GM03348 (cell line): ENCODE measurements around the gene ADSL.

Experiments used
- DNase-seq: peaks from one replicate; pipeline ENCODE4 v3.0.0; 2012; ENCODE audit warnings: low spot score

The ADSL gene

DNA sequence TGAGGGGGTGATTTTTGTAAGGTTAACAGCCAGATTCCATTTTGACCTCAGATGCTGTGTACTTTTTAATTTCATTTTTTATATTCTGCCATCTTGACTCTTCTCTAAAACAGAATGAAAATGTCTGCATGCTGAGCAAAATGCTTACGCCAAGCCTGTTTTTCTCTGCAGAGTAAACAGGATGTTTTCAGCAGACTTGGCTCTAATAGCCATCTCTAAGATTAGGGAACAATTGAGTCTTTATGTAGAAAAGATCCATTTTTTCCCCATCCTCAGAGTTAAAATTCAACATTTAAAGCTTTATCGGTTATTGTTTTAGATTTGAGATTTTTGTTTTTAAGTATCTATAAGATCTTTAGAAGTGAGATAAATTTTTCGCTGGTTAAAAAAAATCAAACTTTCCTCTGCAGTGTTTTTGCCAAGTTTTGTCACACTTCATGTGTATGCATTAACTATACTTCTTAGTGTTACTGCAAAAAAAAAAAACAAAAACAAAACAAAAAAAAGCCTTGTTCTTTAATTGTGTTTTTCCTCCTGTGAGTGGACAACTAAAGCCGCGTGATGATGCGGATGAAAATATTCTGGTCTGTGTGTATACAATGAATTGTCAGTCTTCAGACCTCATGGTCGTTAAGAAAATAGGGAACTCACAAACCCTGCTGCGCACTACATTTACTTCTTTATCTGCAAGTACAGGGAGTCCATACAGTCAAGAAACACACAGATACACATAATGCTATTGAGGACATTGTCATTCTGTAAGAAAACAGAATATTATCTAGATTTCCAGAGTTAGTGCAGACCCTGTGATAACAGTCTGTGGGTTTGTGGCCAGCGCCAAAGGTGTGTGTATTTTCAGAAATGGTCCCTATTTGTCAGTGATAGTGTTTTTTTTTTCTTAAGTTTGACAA is 17.5 kb upstream of the ADSL start:
- no peak for DNase-seq

GRCh38 chr22:40329466-40329865 is 16.8 kb upstream of the ADSL start:
- no peak for DNase-seq

DNA sequence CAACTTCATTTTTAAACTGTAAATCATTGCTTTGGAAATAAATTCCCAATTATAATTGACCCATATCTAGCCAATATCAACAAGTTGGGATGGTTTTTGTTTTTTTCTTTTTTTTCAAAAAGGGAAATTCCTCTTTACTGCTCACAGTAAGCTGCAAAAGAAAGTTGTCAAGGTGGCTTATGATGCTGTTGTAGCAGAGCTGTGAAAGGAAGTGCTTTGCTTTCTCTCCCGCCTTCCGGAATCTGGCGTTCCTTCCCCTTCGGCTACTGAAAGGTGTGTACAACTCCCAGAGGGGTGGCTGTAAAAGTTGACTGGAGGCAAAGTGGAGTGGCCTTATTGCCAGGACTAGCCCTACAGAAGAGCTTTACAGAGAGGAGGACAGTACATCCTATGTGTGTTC is 16.2 kb upstream of the ADSL start:
- no peak for DNase-seq

DNA sequence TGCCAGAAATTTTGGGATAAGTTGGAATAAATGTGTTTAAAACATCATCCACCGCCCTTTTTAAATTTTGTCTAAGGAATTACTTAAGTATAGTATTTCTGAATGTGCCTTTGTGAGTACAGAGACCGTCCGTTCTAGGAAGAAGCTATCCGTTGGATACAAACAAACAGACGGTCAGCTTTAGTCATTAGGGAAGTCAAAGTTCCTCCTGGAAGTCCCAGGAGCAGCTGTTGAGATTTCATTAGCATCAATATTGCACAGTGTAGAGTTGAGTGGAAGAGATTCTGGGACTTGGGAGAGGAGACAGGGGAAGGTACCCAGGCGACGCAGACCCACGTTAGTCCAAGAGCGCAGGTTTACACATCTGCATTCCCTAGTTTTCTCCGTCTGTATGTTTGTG is 15.7 kb upstream of the ADSL start:
- no peak for DNase-seq

DNA sequence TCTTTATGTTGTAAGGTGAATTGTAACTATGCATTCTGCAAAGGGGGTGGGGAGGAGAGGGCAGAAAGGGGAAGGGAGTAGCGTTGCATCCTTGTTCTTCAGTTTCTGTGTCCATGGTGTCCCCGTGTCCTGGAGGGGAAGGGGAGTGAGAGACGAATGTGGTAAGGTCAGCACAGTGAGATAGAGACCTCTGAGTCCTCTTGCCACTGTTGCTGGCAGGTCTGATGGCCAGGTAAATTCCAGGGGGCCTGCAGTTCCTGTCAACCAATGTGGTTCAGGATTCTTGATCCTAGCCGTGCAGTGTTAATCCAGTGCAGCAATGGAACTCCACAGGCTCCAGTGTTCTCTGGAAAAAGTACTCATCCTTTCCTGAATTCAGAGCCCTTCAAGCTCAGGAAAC is 14.6 kb upstream of the ADSL start:
- no peak for DNase-seq

- no peak for DNase-seq
Measured at GRCh38 chr22:40332319-40332781, 13.9 kb upstream of the ADSL start.

GRCh38 chr22:40334060-40334459 is 12.2 kb upstream of the ADSL start:
- DNase-seq, result no peak

GRCh38 chr22:40334899-40335298 is 11.4 kb upstream of the ADSL start:
- DNase-seq, result no peak

- no peak for DNase-seq
Measured at GRCh38 chr22:40335358-40335757, 10.9 kb upstream of the ADSL start.

GRCh38 chr22:40340044-40340443 is 6.3 kb upstream of the ADSL start:
- no peak for DNase-seq

DNA sequence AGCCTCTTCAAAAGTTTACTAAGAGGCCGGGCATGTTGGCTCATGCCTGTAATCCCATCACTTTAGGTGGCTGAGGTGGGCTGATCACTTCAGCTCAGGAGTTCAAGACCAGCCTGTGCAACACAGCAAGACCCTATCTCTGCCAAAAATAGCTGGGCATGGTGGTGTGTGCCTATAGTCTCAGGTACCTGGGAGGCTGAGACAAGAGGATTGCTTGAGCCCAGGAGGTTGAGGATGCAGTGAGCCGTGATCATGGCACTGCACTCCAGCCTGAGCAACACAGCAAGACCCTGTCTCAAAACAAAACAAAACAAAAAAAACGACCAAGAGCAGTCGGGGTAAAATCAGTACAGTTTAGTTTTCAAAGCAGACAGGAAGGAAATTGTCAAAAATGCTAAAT is 4.7 kb upstream of the ADSL start:
- no peak for DNase-seq

DNA sequence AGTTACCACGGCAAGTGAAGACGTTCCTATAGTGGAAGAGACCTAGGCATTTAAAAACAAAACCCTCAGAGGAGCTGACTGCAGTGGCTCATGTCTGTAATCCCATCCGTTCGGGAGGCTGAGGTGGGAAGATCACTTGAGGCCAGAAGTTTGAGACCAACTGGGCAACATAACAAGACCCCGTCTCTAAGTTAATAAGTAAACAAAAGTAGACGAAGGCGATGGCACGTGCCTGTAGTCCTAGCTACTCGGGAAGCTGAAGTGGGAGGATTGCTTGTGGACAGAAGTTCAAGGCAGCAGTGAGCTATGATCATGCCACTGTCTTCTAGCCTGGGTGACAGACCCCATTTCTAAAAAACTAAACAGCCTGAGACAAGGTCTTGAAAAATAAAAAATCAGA is 3.8 kb upstream of the ADSL start:
- no peak for DNase-seq

GRCh38 chr22:40345271-40345670 is 1.0 kb upstream of the ADSL start:
- DNase-seq, result no peak

- peak; percentile 69 for DNase-seq
Measured at GRCh38 chr22:40345815-40346184, 500 bp upstream of the ADSL start.

DNA sequence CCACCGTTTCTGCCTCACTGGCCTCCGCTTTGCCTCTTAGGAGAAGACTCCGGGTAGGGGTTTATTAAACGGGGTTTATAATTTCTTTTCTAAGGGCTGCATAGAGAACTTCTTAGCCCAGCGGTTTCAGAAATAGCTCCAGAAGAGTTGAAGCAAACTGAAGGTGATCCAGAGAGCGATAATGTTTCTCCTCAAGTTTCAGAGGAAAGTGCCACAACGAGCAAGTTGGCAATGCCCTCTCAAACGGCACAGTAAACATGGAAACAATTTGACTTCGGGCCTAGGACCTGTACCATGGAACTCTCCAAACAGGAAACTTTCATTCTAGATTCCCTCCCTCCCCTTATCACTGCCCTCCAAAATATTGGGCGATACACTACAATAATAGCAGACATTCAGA is 1.0 kb downstream of the ADSL start:
- DNase-seq, result no peak

GRCh38 chr22:40348025-40348658 is 1.8 kb downstream of the ADSL start:
- DNase-seq, result peak; percentile 81

GRCh38 chr22:40352763-40353162 is 6.5 kb downstream of the ADSL start:
- no peak for DNase-seq

DNA sequence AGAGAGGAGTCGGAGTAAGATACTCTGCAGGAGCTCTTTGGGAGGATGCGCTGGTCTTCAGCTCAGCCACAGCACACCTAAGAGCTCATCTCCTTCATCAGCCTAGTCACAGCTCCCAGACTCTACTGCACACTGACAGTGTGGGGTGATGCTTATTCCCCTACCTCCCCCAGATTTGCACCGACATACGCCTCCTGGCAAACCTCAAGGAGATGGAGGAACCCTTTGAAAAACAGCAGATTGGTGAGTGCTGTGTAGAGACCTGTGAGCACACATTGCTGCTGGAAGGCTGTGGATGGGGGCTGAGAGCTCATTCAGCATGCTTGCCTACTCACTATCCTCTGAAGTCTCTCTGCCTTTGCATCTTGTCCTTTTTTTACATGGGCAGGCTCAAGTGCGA is 14.8 kb downstream of the ADSL start:
- DNase-seq, result no peak

DNA sequence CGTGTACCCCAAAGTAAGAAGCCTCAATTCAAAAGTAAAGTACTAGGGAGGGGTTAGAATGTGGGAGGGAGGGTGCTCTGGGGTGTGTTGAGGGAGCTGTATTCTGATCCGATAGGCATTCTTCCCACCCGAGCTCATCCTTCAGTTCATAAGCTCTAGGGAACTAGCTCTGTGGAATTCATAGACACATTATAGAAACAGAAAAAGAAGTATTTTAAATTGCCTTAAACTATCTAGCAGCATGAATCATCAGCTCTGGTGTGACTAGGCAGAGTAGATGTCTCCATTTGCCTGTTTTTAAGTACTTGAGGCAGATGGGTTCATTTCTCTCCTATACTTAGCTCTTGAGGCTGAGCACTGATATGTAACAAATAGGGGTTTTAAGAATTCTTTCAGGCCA is 16.8 kb downstream of the ADSL start:
- peak; percentile 9 for DNase-seq

DNA sequence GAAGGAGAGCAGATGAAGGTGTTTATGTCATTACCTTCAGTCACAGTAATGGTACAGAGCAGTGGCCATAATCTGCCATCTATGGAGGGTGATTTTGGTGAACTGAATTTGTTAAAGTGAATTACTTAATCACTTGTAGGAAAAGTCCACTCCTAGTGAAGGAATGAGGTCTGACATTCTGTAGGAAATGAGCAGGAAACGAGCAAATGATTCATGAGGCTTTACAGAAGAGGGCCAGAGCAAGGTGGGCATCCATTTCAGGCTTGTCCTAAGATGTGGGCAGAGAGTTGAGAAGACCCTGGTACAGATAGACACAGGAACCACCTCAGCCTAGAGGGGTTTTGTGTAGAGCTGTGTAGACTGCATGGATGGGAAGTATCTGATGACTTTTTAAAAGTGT is 18.1 kb downstream of the ADSL start:
- no peak for DNase-seq

GRCh38 chr22:40366068-40366467 is 19.8 kb downstream of the ADSL start:
- no peak for DNase-seq

GRCh38 chr22:40367342-40367741 is 21.0 kb downstream of the ADSL start:
- DNase-seq, result no peak

- no peak for DNase-seq
Measured at GRCh38 chr22:40368016-40368415, 21.7 kb downstream of the ADSL start.

DNA sequence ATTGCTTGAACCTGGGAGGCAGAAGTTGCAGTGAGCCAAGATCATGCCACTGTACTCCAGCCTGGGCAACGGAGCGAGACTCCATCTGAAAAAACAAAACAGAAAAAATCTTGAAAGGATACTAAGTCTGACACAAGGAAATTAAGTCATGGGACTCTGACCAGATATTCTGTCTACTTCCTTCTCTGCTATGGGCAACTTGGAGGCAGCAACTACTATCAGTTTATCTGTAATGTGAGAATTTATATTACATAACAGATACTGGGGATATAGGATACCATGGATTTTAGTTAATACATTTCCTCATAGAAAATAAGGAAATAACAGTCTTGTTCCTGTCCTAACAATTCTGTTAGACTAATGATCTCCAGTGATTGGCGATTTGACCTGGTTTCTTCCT is 22.5 kb downstream of the ADSL start:
- no peak for DNase-seq
